PFSK-1 (cell line): ENCODE results near the gene GFI1B.

Source experiments
- FOXP2 ChIP-seq: optimal IDR thresholded peaks from 2 replicates; pipeline ENCODE3; 2011; ENCODE audit warnings: borderline replicate concordance, control low read depth, inconsistent platforms; ENCODE audit not compliant: insufficient read depth; ENCODE audit errors: extremely low read length, extremely low read depth
- POLR2AphosphoS5 ChIP-seq: IDR thresholded peaks from 2 replicates; pipeline ENCODE4 v1.6.1; 2012; ENCODE audit warnings: low read depth, mild to moderate bottlenecking, control low read depth, low read length, moderate library complexity
- REST ChIP-seq, 2 experiments: IDR thresholded peaks; 2 replicates each; pipeline versions ENCODE4 v1.6.1 to v1.8.0; 2011 to 2012; ENCODE audit warnings: low read depth in 2 of 2, low read length in 2 of 2, control low read depth in 1 of 2, inconsistent platforms in 1 of 2, mild to moderate bottlenecking in 1 of 2, moderate library complexity in 1 of 2; ENCODE audit not compliant: insufficient read depth in 1 of 2
- SIN3A ChIP-seq: IDR thresholded peaks from 2 replicates; pipeline ENCODE4 v1.6.1; 2012; ENCODE audit warnings: mild to moderate bottlenecking, low read length, moderate library complexity, borderline replicate concordance; ENCODE audit not compliant: insufficient read depth
- TAF1 ChIP-seq: IDR thresholded peaks from 2 replicates; pipeline ENCODE4 v1.6.1; 2012; ENCODE audit warnings: low read length, control low read depth, borderline replicate concordance; ENCODE audit not compliant: insufficient read depth

Gene GFI1B

GRCh38 chr9:133023117-133023890 is 44.8 kb downstream of the GFI1B start:
- no peak for TF ChIP-seq TAF1
- TF ChIP-seq FOXP2 = no peak
- no peak for TF ChIP-seq REST (IDR thresholded peaks at IDR 0.05; ENCODE audit: insufficient read depth in 1 of 2, low read depth in 2 of 2, low read length in 2 of 2)
- no peak for TF ChIP-seq POLR2AphosphoS5
- no peak for TF ChIP-seq SIN3A

- no peak for TF ChIP-seq SIN3A
- no peak for TF ChIP-seq POLR2AphosphoS5
- no peak for TF ChIP-seq REST (IDR thresholded peaks at IDR 0.05; ENCODE audit: insufficient read depth in 1 of 2, low read depth in 2 of 2, low read length in 2 of 2)
- TF ChIP-seq FOXP2 = no peak
- TF ChIP-seq TAF1 = no peak
Measured at GRCh38 chr9:133026426-133026825, 47.9 kb downstream of the GFI1B start.

- no peak for TF ChIP-seq POLR2AphosphoS5
- no peak for TF ChIP-seq TAF1
- TF ChIP-seq SIN3A = no peak
- no peak for TF ChIP-seq REST (IDR thresholded peaks at IDR 0.05; ENCODE audit: insufficient read depth in 1 of 2, low read depth in 2 of 2, low read length in 2 of 2)
- TF ChIP-seq FOXP2 = no peak
Measured at GRCh38 chr9:133027134-133027533, 48.6 kb downstream of the GFI1B start.

- TF ChIP-seq SIN3A = no peak
- TF ChIP-seq TAF1 = no peak
- no peak for TF ChIP-seq REST (IDR thresholded peaks at IDR 0.05; ENCODE audit: insufficient read depth in 1 of 2, low read depth in 2 of 2, low read length in 2 of 2)
- no peak for TF ChIP-seq POLR2AphosphoS5
- TF ChIP-seq FOXP2 = no peak
Measured at GRCh38 chr9:133028221-133028620, 49.7 kb downstream of the GFI1B start.

GRCh38 chr9:133029994-133030316 is 51.5 kb downstream of the GFI1B start:
- no peak for TF ChIP-seq SIN3A
- no peak for TF ChIP-seq FOXP2
- TF ChIP-seq TAF1 = no peak
- no peak for TF ChIP-seq REST (IDR thresholded peaks at IDR 0.05; ENCODE audit: insufficient read depth in 1 of 2, low read depth in 2 of 2, low read length in 2 of 2)
- no peak for TF ChIP-seq POLR2AphosphoS5
